ENCODE results near the gene CCNQ.
"Not testable (repeated sequence)": the region's sequence is repeated elsewhere in the genome, so short reads cannot be mapped to it uniquely, and the experiment has no call there.

The CCNQ gene

DNA sequence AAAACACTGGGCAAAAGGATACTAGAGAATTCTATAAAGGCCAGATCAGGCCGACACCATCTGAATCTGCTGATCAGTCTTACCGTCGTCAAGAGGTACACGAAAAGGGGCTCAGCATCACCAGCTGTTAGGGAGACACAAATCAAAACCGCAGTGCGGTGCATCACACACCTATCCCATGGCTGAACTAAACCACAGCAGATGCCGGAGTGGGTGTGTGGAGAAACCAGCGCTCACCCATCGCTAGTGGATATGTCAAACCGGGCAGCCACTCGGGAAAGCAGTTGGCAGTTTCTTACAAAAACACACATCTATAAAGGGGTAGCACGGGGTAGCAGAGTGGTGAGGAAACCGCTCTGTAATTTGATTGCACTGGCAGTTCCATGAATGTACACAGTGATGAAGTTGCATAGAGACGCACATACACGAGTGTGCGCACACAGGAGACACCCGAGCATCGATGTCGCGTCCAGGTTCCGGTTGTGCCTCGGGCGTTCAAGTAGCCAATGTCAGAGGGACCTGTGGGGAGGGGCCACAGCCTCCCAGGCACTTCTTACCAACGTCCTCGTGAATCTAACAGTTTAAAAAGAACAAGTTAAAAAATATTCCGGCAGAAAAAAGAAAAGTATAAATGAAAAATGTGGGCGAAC lies 23.1 kb upstream of the CCNQ start:
- DNase-seq: no peak

DNA sequence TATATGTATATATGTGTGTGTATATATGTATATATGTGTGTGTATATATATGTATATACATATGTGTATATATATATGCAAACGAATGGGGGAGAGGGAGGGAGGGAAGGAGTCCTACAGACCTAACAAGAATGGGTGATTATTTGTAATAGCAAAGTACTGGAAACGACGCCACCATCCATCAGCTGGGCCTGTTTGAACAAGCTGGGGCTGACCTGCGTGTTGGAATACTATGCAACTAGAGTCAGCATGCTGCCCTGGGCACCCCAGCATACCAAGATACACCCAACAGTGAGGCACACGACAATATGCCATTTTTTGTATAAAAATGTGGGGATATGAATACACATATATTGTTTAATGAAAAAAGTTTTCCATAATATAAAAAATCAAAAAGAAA lies 21.6 kb upstream of the CCNQ start:
- no peak for DNase-seq

DNA sequence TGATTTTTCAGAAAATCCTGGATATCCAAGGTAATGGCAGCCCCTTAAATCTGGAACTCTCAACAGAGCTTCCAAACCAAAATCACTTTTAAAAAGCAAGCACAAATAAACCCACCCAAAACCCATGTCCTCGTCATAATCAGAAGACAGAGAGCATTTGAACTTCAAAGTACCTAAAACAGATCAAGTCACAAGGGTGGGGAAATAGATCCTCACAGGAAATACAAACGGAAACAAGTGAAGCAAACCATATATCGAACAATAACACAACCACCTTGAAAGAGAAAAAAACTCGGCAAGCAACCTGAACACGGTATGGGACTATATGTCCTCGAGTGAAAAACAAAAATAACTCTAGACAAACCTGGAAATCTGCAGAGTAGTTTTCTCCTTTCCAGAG lies 15.9 kb upstream of the CCNQ start:
- DNase-seq: no peak

DNA sequence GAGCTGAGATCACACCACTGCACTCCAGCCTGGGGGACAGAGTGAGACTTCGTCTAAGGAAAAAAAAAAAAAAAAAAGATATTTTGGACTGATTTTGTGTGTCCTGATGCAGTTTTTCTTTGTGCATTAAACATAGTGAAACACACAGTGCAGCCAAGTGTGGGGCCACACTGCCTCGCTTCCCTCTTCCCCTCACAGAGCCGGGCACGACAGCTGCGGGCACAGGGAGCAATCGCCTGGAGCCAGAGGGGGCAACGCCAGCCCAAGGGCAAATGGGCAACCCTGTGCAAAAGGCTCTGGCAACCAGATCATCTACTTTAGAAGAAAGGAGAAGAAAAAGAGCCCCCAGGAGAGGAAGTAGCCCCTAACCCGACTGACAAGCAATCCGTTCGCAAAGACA lies 13.5 kb upstream of the CCNQ start:
- no peak for DNase-seq

DNA sequence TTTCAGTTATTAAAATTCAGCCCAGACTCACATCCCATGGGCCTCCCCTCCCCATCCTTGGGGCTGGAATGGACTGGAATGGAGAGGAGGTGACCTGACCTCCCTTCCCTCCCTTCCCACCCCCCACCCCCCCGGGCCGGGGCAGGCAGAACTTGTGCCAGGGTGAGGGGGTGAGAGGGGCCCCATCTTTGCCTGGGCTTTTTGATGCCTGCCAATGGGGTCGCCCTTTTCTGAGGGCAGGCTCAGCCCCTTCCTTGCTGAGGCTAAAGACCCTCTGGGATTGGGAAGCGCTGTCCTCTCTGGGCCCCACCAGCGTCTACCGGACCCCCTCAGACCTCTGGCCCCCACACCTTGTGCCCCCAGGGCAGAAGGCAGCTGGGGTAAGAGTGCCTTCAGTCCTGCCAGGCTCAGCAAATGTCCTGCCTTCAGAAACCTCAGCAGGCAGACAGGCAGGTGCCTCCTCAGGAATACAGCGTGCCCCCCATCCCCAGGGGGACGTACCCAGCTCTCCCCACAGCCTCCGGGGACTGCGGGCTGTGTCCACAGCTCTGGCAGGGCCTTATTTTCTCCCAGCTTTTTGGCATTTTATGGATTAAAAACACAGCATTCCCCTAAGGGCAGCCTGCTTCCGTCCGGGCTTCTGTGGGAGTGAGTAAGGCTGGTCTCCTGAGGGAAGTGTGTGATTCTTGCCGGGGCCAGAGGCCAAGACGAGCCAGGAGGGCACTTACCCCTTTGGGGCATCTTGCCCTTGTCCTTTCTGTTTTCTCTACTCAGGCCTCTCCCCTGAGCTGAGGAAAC lies 12.6 kb upstream of the CCNQ start:
- no peak for DNase-seq

DNA sequence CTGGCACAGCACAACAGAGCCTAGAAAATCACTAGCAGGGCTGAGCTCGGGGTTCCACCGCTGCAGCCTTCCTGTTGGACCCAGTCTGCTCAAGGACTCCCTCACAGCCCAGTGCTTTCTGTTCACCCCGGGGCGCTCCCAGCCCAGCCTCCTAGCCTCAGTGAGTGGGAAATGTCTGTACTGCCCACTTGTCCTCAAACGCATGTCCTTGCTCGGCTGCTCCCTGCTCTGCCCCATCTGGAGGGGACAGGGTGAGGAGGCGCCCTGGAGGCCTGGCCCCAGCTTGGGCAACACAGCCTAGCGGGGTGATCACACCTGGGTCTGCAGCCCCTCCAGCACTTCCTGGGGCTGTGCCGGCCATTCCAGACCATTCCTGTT lies 11.9 kb upstream of the CCNQ start:
- DNase-seq: no peak

DNA sequence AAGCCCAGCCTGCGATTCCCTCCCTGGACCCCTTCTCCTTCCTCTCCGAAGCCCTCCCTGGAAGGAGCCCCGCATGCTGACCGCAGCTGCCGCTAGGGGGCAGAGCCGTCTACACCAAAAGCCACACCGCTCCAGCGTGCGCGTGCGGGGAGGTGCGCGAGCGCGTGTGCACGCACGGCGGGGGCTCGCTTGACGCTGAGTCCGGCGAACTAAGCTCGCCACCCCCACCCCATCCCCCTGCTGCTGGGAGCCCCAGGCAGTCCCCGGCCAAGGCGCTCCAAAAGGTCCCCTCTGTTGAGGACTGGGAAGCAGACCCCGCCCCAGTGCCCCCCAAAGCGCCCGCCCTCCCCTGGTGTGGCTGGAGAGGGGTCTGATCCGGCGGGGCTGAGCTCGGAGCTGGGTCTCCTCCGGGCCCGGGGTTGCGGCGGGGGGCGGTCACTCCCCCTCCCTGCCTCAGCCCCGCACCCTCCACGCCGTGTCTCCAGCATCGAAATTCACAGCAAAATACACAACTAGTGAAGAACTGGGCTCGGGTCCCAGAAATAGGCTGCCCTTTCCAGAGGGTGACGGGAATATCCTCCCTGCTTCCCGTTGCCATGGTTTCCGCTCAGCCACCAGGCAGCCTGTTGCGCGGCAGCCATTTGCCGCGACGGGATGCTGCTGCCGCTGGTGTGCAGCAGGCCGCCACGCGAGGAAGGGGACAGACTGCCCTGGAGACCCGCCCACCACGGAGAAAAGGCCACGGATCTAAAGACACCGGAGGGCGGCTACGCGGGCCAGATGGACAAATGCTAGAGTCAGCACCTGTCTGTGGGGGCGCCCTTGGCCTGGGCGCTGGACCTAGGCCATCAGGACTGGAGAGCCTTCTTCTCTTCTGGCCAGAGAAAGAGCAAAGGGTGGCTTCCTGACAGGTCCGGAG lies 11.2 kb upstream of the CCNQ start:
- DNase-seq: peak; percentile 75

DNA sequence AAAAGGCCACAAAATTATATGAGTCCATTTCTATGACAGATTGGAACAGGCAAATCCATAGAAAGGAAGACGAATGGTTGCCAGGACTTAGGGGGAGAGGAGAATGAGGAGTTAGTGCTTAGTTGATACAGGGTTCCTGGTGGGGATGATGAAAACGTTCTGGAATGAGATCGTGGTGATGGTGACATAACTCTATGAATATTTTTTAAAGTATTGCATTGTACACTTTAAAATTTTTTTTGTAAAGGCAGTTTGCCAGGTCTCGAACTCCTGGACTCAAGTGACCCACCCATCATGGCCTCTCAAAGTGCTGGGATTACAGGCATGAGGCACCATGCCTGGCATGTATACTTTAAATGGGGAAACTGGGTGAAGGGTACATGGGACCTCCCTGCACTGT lies 9.9 kb upstream of the CCNQ start:
- peak; percentile 36 for DNase-seq

DNA sequence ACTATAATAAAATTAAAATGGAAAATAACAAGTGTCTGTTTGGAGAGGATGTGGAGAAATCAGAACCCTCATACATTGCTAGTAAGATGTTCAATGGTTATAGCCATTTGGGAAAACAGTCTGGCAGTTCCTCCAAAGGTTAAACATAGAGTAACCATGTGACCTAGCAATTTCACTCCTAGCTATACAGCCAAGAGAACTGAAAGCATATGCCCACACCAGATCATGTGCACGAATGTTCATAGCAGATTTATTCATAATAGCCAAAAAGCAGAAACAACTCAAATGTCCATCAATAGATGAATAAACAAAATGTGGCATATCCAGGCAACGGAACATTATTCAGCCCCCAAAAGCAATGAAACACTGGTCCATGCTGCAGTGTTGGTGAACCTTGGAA lies 9.4 kb upstream of the CCNQ start:
- no peak for DNase-seq

DNA sequence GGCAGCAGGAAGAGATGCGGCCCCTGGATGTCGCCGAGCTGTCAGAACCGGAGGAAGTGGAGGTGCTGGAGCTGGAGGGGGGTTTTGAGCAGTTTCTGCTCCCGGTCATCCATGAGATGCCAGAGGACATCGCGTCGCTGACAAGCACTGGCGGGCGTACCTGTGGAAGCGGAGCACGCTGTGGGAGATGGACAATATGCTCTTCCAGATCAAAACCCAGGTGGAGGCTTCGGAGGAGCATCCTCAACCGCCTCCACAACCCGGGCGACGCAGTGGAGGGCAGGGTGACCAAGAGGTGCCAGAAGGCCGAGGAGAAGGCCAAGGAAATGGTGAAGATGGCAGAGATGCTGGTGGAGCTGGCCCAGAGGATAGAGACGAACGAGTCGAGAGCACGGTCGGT lies 7.6 kb upstream of the CCNQ start:
- no peak for DNase-seq

DNA sequence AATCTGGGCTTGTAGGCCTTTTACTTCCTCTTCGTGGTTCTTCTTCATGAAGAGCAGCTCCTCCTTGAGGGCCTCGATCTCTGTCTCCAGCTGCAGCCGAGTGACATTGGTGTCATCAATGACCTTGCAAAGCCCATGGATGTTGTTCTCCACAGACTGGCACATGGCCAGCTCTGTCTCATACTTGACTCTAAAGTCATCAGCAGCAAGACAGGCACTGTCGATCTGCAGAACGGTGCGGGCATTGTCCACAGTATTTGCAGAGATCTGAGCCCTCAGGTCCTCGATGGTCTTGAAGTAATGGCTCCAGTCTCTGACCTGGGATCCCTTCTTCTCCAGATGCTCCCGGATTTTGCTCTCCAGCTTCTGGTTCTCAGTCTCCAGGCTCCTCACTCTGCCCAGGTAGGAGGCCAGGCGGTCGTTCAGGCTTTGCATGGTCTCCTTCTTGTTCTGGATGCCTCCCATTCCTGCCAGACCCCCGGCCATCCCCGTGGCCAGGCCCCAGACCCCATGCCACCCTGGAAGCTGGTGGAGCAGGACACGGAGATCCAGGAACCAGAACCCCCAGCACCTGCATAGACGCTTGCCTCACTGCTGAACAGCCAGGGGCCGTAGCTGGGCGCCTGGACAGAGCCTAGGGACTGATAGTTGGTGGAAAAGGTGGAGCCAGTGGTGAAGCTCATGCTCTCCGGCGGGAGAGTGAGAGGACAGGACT lies 5.9 kb upstream of the CCNQ start:
- not testable (repeated sequence) for DNase-seq

DNA sequence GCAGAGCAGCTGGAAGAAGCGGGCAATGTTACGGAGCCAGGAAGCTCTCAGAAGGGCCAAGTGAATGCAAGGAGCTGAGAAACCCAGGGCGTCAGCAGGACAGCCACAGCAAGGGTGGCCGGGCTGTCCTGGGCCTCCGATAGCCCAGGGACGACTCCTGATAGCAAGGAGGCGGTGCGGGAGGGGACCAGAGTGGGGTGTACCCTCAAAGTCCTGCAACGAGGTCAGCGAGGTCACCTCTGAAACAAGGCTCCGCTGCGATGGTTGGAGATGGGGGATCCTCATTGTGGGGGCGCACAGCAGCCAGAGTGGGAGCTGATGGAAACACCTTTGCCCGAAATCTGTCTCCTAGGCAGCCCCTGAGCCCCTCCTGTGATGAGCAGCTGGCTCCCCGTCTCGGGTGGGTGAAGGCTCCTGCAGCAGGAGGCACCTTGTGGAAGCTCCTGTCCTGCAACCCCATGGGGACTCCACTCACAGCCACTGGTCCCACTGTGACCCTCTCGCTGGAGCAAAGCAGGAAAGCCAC lies 4.3 kb upstream of the CCNQ start:
- no peak for DNase-seq

DNA sequence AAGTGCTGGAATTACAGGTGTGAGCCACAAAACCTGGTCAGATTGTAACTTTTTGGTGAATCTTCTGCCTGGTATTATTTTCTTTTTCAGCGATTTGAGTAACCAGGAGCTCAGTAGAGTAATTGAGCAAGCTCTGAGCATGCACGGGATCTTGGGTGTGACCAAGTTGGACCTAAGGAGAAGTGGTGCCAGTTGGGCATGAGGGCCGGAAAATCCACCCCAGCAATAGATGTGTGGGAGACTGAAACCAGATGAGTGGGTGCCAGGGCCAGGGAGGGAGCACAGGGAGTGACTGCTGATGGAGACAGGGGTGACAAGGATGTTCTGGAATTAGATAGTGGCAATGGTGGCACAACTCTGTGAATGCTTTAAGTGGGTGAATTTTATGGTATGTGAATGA lies 3.7 kb upstream of the CCNQ start:
- DNase-seq: no peak

DNA sequence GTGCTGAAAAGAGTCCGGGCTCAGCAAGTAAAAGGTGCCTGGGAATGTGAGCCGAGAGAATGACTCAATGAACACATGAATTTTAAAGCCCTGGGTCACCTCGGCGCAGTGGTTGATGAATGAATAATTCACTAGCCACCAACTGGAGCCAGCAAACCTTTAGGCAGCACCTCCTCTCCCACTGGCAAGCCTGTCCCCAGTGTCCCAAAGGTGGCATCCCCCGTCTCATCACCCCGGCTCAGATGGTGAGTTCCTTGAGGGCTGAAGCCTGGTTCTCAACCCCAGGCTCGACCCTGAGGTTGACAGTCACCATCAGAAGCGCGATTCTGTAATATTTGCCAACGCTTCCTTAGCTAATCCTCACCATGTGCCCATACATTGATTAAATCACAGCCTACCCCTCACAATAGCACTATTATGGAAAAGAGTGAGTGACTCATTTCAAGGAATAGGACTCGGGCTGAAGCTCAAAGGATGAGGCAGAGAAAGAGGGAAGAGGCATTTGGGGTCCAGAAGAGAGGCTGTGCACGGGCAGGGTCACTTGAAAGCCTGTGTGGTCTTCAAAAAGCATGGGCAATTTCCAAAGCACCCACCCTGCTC lies 2.7 kb upstream of the CCNQ start:
- DNase-seq: no peak

DNA sequence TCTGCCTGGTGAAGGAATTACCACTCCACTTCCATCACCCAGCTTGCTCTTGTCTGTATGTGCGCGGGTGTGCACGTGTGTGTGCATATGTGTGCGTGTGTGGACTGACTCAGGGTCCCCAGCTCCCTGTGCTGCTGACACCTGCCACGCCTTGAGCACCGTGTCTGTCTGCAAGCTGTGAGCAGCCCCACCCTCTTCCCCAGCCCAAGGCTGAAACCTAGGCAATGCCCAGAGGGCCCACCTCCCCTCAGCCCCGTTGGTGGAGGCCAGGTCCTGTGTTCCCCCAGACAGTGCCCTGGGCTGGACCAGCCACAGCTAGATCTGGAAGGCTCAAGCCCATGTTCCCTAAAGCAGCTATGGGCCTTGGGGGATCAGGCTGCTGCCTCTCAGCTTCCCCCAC lies 2.0 kb upstream of the CCNQ start:
- no peak for DNase-seq

DNA sequence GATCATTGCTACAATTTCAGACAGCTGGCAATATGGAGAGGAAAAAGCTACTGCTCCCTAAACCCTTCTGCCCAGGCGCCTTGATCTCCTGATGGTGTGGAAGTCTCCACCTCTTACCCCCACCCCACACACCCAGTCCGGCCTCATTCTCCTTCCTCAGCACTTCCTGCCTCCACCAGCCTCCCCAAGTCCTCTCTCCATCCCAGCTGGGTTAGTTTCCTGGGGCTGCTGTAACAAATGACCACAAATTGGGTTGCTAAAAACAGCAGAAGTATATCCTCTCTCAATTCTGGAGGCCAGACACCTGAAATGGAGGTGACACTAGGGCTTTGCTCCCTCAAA lies 1.1 kb upstream of the CCNQ start:
- DNase-seq: no peak

DNA sequence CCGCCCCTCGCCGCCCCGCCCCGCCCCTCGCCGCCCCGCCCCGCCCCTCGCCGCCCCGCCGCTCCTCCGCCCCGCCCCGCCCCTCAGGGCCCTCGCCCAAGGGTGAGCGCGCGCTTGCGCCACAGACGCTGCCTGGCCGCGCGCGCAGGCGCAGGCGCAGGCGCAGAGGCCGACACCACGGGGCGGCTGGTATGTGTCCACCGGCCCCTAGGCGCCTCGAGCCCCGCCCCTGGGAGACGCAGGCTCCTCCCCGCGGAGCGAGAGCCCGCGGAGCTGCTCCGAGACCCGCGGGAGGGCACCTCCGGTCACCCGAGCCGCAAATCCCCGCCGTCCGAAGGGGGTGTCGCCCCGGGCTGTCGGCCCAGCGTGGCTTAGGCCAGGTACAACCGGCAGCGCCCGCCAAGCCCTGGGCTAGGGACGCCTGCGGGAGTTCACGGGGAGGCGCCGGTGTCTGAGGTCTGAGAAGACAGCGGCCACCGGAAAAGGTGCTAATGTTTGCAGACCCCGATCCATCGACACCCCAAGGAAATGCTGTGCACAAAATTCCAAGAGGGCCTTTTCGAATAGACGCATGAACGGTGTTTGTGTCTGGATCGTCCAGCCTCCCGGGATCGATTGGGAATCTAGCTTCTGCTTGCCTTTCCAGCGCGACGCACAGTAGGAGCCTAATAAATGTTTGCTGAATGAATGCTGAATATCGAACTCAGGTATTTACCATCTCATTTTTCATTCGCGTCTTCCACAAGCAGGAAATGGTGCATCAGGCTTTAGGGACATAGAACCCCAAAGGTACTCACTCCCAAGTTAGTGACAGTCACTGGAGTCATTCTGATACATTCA lies 473 bp upstream of the CCNQ start:
- peak; percentile 88 for DNase-seq

DNA sequence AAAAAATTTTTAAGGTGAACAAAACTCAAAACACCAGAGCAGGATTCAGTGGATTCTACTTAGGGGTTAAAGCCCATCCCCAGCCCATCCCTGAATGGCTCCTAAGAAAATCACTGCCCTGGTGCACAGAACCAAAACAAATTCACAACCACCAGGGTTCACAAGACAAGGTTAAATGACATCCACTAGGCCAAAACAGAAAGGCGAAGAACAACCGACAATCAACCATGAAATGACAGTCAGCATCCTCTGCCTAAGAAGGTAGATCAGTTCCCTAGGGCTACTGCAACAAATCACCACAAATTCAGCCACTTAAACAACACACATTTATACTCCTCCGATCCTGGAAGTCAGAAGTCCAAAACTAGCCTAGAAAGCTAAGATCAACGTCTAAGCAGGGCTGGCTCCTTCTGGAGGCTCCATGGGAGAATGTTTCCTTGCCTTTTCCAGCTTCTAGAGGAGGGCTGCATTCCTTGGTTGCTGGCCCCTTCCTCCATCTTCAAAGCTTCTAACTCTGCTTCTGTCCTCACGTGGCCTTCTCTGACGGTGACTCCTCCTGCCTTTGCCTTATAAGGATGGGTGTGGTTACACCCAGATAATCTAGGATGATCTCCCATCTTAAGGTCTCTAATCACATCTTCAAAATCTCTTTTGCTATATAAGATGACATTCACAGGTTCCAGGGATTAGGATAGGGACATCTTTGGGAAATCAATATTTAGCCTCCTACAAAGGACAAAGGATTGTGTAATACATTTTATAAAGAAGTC lies 1.8 kb downstream of the CCNQ start:
- no peak for DNase-seq

DNA sequence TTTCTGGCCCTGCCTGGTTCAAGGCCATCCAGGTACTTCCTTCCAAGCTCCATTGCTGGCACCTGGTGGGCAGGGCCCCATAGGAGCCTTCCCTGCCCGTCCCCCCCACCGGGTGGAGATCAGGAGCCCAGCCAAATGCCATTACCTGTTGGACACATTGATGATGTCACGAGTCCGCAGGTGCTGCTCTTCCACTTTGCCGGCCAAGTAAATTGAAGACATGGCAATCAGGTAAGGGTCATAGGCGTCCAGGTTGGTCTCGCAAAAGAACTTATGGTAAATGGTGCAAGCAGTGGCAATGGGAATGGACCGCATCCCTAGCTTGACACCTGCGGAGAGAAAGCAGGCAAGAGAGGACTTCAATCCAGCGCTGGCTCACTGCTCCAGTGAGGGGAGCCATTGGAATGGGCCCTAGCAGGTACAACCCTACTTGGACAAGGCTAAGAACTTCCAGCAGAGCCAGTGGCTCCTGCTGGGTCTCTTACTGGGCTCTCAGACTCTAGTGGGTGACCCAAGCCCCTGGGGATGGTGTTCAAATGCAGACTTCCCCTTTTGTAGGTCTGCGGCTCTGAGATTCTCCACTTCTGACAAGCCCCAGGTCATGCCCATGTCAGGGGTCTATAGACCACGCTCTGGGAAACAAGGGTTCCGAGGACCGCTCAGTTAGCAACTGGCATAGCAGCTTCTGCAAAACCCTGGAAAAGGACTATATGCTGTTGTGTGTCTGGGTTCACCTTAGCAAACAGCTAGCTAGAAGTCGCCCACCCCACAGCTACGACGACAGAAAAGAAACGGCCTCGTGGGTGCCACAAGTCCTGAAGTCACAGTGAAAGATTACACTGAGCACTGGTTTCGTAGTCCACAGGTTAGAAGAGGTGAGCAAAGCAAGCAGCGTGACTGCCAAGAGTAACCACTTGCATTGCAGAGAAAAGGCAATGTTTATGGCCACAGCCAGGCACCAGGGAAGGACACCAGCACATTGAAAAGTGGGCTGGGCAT lies 2.8 kb downstream of the CCNQ start:
- DNase-seq: no peak

DNA sequence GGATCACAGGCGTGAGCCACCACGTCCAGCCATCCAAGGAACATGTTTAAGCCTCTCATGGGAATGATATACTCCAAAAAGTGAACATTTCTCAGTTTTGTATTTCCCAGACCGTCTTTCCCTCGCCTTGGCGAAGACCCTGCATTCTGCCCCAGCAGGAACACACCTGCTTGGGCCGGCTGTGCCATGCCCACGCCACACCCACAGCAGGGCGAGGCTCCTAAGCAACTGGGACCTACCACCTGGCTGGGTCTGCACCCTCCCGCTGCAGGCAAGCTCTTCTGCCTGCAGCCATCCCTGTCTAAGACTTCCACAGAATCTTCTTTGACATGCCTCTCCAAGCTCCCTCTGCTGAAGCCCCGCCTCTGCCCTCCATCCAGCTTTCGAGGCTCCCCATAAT lies 3.6 kb downstream of the CCNQ start:
- DNase-seq: no peak
